C4-2B (cell line): Measurements from ENCODE around the gene TPD52L3.
A peak's percentile ranks its signal among the peaks of the same experiment; 100 is the strongest.

Source experiments
- H3K27ac ChIP-seq: fragments of 450-650 bp; 2 replicates; pipeline ENCODE4 v1.5.1; 2017
- CTCF ChIP-seq: fragments of 450-650 bp; conservative IDR thresholded peaks from 2 replicates; pipeline ENCODE4 v1.5.1; 2017; ENCODE audit warnings: mild to moderate bottlenecking
- ZFX ChIP-seq: fragments of 450-650 bp; IDR thresholded peaks from 2 replicates; pipeline ENCODE4 v1.6.1; 2017

Gene TPD52L3

DNA sequence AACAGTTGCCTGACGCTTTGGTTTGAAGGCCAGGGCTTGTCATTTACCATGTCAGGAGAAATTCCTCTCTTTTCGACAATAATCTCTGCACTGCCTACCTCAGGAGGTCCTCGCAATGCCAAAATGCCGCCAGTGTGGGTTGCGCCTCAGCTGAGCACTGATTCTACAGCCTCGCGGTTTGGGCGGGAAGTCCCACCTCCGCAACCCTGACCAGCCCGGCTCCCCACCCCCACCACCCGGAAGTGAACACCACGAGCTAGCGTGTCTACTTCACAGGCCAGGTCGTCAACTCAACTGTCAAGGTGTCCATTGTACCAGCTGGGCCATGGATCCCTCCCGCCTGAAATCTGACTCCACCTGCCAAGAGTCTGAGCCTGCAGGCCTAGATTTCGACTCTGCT is at the start of gene TPD52L3:
Gene TPD52L3 (plus strand): TSS at position 273 of the 400 bp plus-strand sequence. CDS start 221 bp downstream, outside the sequence.
- H3K27ac ChIP-seq: no peak within 1 kb of the TSS
- TF ChIP-seq ZFX (no peak), CTCF (no peak)

DNA sequence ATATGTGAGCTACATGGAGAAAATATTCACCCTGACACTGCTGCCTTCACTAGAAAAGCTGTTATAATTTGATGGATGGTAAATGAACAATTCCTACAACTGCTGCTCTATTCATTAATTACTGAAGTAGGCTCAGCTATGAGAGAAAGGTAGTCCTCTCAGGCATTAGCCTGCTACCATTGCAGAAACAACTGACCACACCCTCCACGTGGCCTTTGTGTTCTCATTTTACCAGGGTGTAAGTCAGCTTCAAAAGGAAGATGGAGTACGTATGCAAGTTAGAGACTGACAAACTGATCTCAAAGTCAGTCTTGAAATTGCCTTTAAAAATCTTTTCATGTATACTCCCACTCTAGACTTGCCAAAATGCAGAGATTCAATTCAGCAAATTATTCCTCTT is 26.3 kb upstream of the TPD52L3 start:
- no peak overlapping the region for H3K27ac ChIP-seq
- TF ChIP-seq ZFX: no peak
- no peak for TF ChIP-seq CTCF

DNA sequence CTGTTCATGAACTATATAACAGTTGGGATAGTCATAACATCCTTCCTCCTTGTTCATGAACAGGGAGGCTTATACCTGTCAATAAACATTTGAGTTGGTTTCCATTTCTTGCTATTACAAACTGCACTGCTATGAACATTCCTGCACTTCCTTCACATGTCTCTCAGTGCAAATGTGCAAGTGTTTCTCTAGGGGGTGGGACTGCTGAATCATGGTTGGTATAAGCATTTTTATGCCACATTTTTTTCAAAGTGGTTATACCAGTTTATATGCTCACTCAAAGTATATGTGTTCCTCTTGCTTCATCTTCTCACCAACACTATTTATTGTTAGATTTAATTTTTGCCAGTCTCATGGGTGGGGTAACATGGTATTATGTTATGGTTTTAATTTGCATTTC is 25.8 kb upstream of the TPD52L3 start:
- H3K27ac ChIP-seq: no peak overlapping the region
- TF ChIP-seq CTCF: no peak
- no peak for TF ChIP-seq ZFX

GRCh38 chr9:6304232-6304631 is 23.9 kb upstream of the TPD52L3 start:
- no peak overlapping the region for H3K27ac ChIP-seq
- TF ChIP-seq CTCF: no peak
- TF ChIP-seq ZFX: no peak

- no peak overlapping the region for H3K27ac ChIP-seq
- TF ChIP-seq ZFX (no peak), CTCF (peak; percentile 74)
These were observed 22.1 kb upstream of the TPD52L3 start for GRCh38 chr9:6305954-6306563.

- no peak overlapping the region for H3K27ac ChIP-seq
- TF ChIP-seq CTCF: no peak
- no peak for TF ChIP-seq ZFX
These were observed 20.6 kb upstream of the TPD52L3 start for GRCh38 chr9:6307551-6308096.

GRCh38 chr9:6330958-6331634 is 2.9 kb downstream of the TPD52L3 start:
- no peak for TF ChIP-seq ZFX

More at GRCh38 chr9:6330958-6331634, 2.9 kb downstream of the TPD52L3 start:
- H3K27ac ChIP-seq: no peak overlapping the region
